ENCODE data around the gene KRT34.
"Not testable (repeated sequence)": the region's sequence is repeated elsewhere in the genome, so short reads cannot be mapped to it uniquely, and the experiment has no call there.

Gene KRT34

DNA sequence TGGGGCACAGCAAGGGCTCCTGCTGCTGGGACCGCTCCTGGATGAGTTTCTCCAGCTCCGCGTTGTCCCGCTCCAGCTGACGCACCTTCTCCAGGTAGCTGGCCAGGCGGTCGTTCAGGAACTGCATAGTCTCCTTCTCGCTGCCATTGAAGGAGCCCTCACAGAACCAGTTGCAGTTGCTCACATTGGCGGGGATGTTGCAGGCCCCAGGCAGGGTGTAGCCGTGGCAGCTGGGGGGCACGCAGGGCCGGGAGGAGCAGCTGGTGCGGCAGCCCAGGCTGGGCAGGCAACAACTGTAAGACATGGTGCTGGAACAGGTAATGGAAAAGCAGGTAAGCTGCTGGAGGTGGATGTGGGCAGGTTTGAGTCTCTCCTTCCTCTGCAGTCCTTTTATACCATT is at the start of gene KRT34:
TSS of gene KRT34 (minus strand) at position 364 of the 400 bp plus-strand sequence. CDS start at position 304, 60 bp downstream.
- not testable (repeated sequence) for DNase-seq

DNA sequence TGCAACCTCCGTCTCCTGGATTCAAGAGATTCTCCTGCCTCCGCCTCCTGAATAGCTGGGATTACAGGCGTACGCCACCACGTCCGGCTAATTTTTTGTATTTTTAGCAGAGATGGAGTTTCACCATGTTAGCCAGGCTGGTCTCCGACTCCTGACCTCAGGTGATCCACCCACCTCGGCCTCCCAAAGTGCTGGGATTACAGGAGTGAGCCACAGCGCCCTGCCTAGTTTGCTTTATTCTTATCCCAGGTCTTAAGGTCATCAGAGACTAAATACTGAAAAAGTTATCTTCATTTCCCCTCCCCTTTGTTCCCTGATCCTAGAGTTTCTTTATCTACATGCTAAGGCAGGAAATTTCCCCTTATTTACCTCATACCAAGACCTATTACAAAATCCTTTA is 48.3 kb upstream of the KRT34 start:
- not testable (repeated sequence) for DNase-seq

DNA sequence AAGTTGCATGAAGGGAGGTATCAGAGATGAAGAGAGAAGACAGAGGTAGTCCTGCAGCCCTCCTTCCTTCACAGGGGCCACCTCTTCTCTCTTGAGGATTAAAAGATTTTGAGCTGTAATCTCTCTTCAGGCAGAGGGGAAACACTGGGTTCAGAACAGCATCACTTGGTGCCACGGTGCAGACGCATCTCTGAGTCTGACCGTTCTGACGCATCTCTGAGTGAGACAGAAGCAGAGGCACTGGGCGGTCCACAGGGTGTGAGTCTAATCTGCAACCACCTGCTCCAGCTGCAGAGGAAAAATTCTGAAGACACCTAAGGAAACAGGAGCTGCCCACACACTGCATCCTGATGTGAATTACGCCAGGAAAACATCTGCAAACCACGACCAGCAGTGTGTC is 47.6 kb upstream of the KRT34 start:
- DNase-seq, result no peak

DNA sequence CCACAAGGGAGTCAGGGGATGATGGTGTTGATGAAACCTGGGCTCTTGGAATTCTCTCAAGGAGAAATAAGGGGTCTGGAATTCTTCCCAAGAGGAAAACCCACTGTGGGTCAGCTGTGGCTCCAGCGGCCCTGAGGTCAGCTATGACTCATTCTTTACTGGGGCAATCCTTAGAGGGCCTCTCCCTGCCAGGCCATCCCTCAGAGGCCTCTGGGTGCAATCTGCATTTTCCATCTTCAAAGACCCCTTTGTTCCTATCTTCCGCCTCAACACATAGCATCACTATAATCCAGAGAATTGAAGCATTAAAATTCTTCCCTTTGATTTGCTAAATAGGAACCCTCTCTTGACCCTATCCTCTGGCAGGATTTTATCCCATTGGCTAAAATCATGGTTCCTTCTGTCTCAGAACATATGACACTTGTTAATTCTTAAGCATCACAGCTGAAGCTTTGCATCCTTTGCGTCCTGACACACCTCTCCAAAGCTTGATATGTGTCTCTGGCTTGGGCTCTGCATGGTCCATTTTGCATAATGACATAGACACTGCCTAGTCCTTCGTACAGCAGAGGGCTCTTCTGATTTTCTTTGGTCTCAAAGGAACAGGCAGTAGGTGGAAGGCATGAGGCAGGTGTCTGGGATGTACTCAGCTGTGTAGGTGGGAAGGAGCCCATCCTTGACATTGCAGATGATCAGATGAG is 46.6 kb upstream of the KRT34 start:
- no peak for DNase-seq

DNA sequence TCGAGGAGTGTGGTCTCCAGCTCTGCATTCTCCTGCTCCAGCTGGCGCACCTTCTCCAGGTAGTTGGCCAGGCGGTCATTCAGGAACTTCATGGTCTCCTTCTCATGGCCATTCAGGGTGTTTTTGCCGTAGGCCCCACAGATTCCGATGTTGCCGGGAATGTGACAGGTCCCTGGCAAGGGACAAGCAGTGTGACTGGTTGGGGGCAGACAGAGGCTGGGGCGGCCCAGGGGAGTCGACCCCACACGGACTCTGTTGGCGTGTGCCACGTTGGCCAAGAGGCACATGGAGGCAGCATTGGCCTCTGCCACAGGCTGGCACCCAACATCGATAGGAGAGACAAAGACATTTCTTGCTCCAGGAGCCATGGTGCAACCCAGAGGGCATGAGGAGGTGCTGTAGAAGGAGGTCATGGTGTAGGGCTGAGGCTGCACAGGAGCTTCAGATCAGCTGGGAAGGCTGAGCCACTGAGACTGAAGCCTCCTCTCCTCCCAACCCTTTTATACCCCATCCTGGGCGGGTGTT is 42.1 kb upstream of the KRT34 start, which contains the start of gene KRT37:
TSS of gene KRT37 (minus strand) at position 475 of the 525 bp plus-strand sequence. CDS start at position 413, 62 bp downstream.
- DNase-seq, result no peak

DNA sequence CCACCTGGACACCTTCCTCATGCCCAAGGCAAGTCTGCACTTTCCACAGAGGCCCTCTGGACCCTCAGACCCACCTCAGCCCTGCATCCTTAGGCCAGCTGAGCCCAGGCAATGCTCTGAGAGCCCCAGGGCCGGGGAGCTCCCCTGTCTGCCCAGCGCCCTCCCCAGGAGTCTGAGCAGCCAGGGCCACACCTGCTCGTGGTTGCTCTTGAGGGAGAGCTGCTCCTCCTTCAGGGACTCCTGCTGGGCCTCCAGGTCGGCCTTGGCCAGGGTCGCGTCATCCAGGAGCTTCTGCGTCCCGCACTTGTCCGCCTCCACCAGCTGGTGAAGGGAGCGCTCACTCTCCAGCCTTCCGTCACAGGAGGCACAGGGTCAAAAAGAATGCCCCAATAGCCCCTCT is 40.5 kb upstream of the KRT34 start:
- DNase-seq, result not testable (repeated sequence)

DNA sequence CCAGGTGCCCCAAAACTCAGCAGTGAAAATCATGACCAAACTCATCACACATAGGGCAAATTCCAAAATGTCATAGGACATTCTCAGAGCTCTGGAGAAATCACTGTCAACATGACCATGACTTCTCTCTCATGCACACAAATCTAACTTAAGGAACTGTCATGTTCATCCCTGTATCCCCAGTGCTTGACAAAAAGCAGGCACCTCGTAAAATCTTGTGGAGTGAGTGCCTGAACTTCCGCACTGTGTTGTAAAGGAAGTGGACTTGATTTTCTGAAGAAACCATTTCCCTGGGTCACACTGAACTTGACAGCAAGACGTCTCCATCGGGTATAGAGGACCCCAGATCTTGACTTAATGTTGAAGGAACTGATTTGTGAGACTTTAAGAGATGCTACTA is 39.5 kb upstream of the KRT34 start:
- DNase-seq, result no peak

DNA sequence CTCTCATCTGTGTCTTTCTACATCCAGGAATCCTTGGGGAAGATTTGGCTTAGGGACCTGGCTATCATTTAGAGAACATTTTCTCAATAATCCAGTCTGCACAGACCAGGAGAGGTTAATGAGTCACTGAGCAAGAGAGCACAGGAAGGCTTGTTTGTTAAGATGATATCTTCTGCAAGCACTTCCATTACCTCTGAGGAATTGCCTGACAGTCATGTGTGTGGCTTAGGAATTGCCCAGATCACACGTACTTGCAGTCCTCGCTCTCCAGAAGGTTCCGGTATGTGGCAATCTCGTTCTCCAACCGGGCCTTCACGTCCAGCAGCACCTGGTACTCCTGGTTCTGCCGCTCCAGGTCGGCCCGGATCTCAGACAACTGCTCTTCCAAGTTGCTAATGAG is 39.0 kb upstream of the KRT34 start:
- no peak for DNase-seq

DNA sequence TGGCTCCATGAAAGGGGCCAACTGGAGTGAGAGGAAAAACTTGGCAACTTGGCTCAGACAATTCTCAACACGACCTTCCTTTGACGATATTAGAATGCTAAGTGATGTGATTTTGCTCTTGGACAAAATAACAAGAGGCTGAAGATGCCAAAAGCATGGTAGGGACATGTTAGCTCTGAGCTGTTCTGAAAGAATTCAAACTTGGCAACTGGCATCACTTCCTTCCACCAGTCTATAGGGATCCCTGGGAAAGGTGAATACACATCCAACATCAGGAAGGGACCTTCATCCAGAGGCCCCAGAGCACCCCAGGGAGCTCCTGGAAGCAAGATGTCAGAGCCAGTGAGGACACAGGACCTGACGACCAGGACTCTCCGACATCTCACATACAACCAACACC is 38.0 kb upstream of the KRT34 start:
- no peak for DNase-seq

DNA sequence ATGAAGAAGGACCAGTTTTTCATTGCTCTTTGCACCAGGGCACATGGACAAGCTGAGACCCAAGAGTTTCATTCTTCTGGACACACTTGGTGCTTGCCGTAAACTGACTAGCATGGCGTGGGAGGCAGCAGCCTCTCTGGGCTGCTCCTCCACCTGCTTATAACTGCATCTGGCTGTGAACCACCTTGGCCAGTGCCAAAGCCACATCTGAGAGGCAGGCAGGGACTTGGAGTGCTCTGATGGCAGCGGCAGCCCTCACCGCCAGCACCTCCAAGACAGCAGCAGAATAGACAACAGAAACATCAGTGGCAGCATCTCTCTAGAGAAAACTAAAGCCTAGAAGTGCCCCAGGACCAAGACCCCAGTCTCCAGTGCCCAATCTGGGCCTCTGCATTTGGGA is 37.6 kb upstream of the KRT34 start:
- DNase-seq, result no peak

DNA sequence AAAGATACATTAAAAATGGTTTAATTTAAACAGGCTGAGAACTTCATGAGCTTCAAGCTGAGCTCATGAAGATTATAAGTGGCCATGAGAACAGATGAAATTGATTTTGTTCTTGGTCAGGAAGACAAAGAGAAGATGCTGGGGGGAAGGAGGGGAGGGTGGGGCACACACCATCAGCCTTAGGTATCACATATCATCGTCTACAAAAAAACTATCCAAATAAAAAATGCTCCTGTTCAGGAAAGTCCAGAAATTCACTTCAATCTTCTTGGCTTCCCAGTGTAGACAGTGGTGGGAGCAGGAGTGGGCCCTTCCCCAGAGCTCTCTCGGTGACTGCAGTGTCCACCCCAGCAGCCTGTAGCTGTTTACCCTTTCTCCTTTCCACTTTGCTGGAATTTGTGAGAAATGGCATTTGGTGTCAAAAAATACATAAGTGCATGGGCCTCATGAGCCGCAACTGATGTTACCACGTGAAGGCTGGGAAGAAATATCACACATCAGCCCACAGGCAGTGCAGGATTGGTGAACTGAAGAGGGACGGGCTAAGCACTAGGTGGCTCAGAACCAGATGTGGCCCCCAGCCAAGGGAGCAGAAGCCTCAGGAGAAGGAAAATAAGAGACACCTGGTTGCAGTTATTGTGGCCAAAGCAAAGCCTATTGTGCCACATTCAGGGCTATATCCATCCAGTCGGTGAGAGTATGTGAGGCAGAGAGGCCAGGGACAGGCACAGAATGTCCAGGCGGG is 36.2 kb upstream of the KRT34 start:
- no peak for DNase-seq

DNA sequence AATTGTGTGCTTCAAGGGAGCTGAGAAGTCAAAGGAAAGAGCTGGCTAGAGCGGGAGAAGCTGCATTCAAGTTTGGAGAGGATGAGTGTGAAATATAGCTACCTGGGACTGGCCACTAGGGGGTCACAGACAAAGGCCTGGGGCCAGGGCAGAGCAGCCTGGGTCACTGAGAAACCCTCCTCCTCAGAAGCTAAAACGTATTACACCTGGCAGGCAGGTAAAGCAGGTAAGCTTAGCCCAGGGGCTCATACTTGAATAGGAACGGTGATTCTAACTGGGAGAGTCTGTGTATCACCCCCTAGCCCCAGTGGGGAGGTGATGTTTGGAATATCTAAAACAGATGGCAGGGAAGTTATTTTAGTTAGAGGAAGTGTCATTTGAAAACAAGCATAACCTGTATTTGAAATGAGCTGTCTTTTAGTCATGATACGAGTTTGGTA is 35.5 kb upstream of the KRT34 start:
- DNase-seq, result no peak

DNA sequence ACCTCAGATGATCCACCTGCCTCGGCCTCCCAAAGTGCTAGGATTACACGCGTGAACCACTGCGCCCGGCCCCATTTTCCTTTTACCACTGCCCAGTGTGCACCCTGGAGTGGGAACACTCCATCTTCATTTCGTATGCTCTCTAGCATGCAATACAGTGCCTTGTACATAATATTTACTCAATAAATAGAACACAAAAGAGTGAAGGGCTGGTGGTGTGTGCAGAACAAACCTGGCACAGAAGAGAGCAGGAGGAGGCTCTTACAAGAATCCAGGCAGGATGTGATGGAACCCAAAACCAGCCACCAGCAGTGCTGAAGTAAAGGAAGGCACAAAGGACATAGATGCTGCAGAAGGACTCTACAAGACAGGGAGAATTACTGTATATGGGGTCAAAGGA is 35.0 kb upstream of the KRT34 start:
- no peak for DNase-seq

DNA sequence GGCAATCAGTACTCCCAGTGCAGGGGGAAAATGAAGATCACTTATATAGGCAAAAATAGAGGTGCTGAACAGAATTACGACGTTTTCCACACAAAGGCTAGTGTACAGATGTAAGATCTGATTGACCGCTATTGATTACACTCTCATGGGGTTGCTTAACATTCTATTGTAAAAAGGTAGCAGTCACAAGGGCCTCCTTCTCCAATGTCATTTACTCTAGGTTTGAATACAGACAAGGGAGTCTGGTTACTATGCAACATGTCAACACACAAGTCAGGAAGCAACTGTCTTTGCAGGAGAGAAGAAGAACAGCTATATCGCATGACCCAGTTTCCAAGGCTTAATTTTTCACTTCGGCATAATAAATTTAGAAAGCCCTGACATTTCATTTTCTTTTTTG is 34.4 kb upstream of the KRT34 start:
- DNase-seq, result no peak

DNA sequence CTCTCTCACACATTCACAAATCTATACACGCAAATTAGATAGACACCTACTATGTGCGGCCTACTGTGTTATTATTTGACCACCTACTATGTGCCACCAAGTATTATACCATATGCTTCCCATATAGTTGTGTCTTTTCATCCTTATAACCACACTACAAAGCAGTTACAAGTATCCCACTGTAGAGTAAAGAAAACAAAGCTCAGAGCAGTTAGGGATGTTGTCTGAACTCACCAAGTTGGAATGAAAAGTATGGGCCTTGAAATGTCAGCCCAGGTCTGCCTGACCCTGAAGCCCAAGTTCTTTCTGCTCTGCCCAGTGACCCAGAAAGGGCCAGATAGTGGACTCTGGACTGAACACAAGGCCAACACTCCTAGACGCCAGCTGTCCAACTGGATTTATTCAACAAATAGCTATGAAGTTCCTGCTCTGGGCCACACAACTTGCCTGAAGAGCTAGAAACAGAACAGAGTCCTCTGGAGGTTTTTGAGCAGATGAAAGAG is 33.8 kb upstream of the KRT34 start:
- no peak for DNase-seq

DNA sequence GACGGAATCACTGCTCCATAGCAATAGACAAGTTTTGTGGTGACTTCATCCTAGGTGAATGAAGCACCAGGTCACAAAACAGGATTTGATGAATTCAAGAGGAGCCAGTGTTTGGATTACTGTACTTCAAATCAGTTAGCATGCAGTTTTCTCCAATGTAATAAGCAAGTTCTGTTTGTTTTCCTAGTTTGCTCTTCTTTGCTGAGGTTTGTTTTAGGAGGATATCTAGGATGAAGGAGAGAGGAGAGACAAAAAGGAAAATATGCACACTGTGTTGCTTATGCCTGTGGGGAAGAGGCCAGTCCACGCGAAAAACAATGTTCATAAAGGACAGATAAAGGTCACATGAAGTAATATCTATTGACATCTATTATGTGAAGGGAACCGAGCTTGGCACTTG is 33.3 kb upstream of the KRT34 start:
- no peak for DNase-seq

DNA sequence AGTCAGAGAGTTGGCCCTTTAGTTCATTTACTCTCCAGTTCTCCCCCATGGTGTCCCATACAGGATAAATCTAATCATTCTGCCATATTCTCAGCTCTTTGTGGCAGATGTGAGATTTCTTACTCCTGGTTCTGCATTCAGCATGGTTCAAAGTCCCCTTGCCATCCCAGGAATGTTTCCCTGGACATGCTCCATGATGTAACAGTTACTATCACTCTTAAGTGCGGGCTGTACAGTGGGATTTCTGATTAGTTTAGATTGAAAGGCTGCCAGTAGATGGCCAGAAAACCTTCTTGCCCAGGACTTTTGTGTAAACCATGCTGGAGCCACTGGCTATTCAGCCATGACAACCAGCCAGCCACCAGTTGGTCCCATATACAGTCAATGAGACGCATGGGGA is 31.9 kb upstream of the KRT34 start:
- no peak for DNase-seq

DNA sequence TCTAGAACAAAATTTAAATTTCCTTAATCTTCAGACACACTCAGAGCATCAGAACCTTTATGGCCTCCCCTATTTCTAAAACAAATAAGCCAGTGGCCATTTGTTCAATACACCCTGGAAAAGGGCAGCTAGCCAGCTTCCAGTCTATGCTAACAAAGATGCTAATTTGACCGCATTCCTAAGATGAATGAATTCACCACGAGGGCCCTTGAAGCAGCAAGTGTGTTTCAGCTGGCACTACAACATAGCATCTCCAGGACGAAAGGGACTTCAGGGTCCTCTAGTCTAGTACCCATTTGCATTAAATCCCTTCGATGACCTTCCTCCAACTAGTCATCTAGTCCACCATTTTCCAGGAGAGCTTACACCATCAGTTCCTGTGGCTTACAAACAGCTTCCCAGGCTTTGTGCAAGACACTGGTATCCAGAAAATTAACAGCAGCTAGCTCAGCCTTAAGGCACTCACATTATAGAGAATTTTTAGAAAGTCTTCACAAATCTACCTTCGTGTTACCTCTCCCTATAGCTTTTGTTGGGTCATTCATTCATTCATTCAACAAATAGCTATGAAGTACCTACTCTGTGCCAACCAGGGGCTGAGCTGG is 31.3 kb upstream of the KRT34 start:
- no peak for DNase-seq

DNA sequence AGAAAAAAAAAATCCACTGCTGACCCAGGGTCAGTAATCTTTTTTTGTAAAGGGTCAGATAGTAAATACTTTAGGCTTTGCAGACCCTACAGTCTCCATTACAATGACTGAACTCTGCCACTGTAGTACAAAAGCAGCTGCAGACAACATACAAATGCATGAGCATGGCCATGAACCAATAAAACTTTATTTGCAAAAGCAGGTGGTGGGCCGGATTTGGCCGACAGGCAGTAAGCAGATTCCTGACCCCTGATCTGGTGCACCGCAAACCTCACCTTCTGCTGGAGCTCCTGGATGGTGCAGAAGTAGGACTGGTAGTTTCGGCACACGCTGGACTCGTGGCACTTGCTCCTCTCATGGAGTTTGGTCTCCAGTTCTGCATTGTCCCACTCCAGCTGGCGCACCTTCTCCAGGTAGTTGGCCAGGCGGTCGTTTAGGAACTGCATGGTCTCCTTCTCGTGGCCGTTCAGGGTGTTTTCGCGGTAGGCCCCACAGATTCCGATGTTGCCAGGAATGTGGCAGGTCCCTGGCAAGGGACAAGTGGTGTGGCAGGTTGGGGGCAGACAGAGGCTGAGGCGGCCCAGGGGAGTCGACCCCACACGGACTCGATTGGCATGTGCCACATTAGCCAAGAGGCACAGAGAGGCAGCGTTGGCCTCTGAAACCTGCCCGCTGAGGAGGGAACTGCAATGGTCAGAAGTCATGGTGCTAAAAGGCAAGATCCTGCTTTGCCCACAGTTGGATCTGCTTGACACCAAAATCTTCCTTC is 29.1 kb upstream of the KRT34 start:
- no peak for DNase-seq

DNA sequence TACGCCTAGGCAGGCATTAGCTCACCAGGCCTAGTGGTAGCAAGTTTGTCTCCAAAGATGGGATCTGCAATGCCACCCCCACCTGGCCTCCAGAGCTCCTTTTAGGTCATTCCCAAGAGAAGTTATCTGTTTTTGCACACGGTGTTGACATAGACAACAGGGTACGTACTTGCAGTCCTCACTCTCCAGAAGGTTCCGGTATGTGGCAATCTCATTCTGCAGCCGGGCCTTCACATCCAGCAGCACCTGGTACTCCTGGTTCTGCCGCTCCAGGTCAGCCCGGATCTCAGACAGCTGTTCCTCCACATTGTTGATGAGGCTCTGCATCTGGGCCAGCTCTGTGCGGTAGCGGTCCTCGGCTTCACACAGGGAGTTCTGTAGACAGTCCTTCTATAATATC is 25.1 kb upstream of the KRT34 start:
- DNase-seq, result no peak

DNA sequence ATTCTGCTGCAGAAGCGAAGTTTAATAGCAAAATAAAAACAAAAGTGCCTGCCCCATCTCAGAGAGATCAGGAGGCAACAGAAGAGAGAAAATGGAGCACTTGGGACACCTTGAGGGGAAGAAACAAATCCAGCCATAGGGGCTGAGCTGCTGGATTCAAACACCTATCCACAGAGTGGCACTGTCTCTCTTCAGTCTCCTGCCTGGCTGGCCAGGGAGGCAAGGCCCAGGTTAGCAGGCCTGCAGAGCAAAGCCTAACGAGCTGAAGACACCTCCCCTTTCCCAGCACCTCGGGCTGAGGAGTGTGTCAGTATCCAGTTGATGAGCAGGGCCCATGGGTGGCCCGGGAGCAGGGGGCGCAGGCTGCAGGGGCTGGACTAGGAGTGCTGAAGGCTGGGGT is 24.1 kb upstream of the KRT34 start:
- no peak for DNase-seq

DNA sequence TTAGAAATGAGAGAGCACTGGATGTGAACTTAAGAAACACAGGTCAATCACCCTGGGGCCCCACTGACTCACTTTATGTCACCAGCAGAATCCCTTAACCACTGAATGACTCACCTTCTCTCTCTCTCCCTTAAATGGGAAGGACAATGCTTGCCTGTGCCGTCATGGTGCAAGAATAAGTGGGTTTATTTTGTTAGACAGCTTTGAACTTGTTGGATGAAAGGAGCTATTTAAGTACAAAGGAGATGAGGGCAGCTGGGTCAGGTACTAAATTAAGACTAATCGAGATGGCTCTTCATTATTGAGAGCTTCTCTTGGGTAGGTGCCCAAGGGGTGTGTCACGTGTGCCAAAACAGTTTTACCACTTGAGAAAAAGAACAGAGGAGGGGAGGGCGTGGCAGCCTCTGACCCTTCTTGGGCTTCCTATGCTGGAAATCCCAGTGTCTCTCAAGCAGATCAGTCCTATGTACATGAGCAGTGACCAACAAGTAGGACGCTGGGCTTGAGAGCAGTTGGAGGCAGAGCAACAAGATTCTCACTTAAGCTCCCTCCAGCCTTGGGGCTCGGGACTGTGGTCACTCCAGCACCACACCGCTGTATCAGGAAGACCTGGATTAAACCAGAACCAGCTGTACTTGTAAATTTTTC is 22.0 kb upstream of the KRT34 start:
- DNase-seq, result no peak
